Heart right ventricle (tissue), 16 donors: ENCODE results near the gene SPON1. TPM values are rescaled to one million over a fixed set of nuclear protein-coding genes. Genes with fewer than 3 reads are reported as not detected.
"Not testable (repeated sequence)": the region's sequence is repeated elsewhere in the genome, so short reads cannot be mapped to it uniquely, and the experiment has no call there.

Source experiments
- ATAC-seq, 8 donors: fragments of 200-7000 bp; cut with Tn5 transposase; one replicate each; pipeline ENCODE4 v1.9.1; 2020; ENCODE audit warnings: mild to moderate bottlenecking in 8 of 8, moderate library complexity in 8 of 8, moderate number of reproducible peaks in 1 of 8
- DNase-seq, 2 donors: peaks; one replicate each; pipeline ENCODE4 v3.0.0-alpha.2; 2020
- H3K27ac ChIP-seq, 10 donors: fragments of 200-600 bp; sonication (generic) in 2 of 10; one replicate each; pipeline versions ENCODE4 v1.5.0 to v1.8.0; 2020 to 2022; ENCODE audit warnings: mild to moderate bottlenecking in 3 of 10
- H3K27me3 ChIP-seq, 7 donors: fragments of 200-600 bp; one replicate each; pipeline ENCODE4 v1.8.0; 2021 to 2022; ENCODE audit warnings: mild to moderate bottlenecking in 2 of 7
- H3K36me3 ChIP-seq, 9 donors: fragments of 200-600 bp; sonication (generic) in 1 of 9; one replicate each; pipeline versions ENCODE4 v1.5.0 to v1.8.0; 2020 to 2022; ENCODE audit warnings: mild to moderate bottlenecking in 2 of 9
- H3K4me1 ChIP-seq, 9 donors: fragments of 200-600 bp; sonication (generic) in 1 of 9; one replicate each; pipeline versions ENCODE4 v1.5.0 to v1.8.0; 2020 to 2022; ENCODE audit warnings: mild to moderate bottlenecking in 4 of 9
- H3K4me3 ChIP-seq, 10 donors: fragments of 200-600 bp; sonication (generic) in 2 of 10; one replicate each; pipeline versions ENCODE4 v1.5.0 to v1.8.0; 2020 to 2022; ENCODE audit warnings: mild to moderate bottlenecking in 7 of 10, moderate library complexity in 2 of 10
- H3K9me3 ChIP-seq, 11 donors: fragments of 200-600 bp in 10 of 11; sonication (generic) in 2 of 11; one replicate each; pipeline versions ENCODE4 v1.5.0 to v1.8.0; 2013 to 2022; ENCODE audit warnings: mild to moderate bottlenecking in 2 of 11, control low read depth in 1 of 11, moderate library complexity in 1 of 11
- CTCF ChIP-seq, 9 donors: fragments of 200-600 bp; sonication (generic) in 2 of 9; IDR thresholded peaks; one replicate each; pipeline versions ENCODE4 v1.5.0 to v1.8.0; 2021 to 2022; ENCODE audit warnings: antibody characterized with exemption in 9 of 9, mild to moderate bottlenecking in 5 of 9, moderate library complexity in 1 of 9
- WGBS, 2 donors: extraction: QIAGEN DNeasy Blood & Tissue Kit; methylation state at CpG; one replicate each; pipeline ENCODE4 v1.1.7; 2013; ENCODE audit warnings: inconsistent platforms in 1 of 2; 5-methylcytosine and 5-hydroxymethylcytosine counted together
- intact Hi-C, 10 donors: fragments of 100-400 bp; cut with DNase I; formaldehyde crosslinking; loops; one replicate each; pipeline versions ENCODE4 v1.11.1 to v1.14.2; 2022
- polyA plus RNA-seq, 2 donors: library from polyadenylated mRNA; stranded (reverse); fragments of 200-250 nt; gene quantifications; one replicate each; pipeline ENCODE4 v1.2.3, GENCODE V29; 2013
- total RNA-seq, 10 donors: library from RNA; stranded (reverse); fragmentation: NEBNext Ultra II Directional in 3 of 10; extraction: Animal tissue kit (Norgen Biotek cat#: 25700) in 3 of 10; gene quantifications; one replicate each; pipeline versions ENCODE4 v1.2.1 to v1.2.4, GENCODE V29; 2021 to 2023
- donor health status: Arrhythmogenic right ventricular cardiomyopathy.
- donor health status: ischemic (EF 13 %, LVEDD 7.1; RV severe dilation, severe dysfunction).
- donor health status: healthy with polysubstance abuse.
- donor health status: DM: no; HTN: yes; CAD: no.
- donor health status: DM: no; HTN: no; CAD: no.
- donor health status: ischemic (EF 25% LVEDD 6.9; RV normal size, moderate dysfunction).
- donor health status: ischemic (EF 25% LVEDD 5.7; RV mildly dilated, moderate dysfunction).
- donor health status: healthy.
- donor health status: DM: yes; HTN: yes; CAD: no.
- donor health status: Ischemic cardiomyopathy.
- donor health status: ischemic (EF 35%, LVEDD 5.7; RV mildly dilated, moderate dysfunction).
- donor health status: nonischemic (EF 11% LVEDD 7.7; RV severe dilation, severe dysfunction).
- donor health status: DM: yes; HTN: yes; CAD: no.
- donor health status: PGD.
- donor health status: ischemic (EF 29% LVEDD 5.4; RV normal size, mild dysfunction).
- donor health status: nonischemic (EF 23%, LVEDD 6.1; RV moderate dilation, normal function).

The SPON1 gene
- total and polyA plus RNA-seq, 12 donors, result 2.9 to 14.7 (median 5.6) TPM

- intact Hi-C loops, result no loop called here
- TF ChIP-seq CTCF (IDR thresholded peaks at IDR 0.05), result no peak
- Histone ChIP-seq H3K27ac (peak overlapping the region in 2 of 10 donors; percentile 41 to 60), H3K27me3 (peaks cover 0 to 9% (median 3%) of the 10 kb centered on the region in 7 donors), H3K36me3 (no peaks in the 10 kb centered on the region), H3K4me3 (no peak overlapping the region), H3K4me1 (no peaks in the 10 kb centered on the region), H3K9me3 (peaks cover 0 to 13% (median 0%) of the 10 kb centered on the region in 11 donors)
- WGBS, 2 donors, result 72 to 77% methylated on average over 17 of the region's 17 CpGs
- DNase-seq (peak in 1 of 2 donors; percentile 14), ATAC-seq (peak in 6 of 8 donors; percentile 49 to 91 (median 62))
Measured at GRCh38 chr11:14089690-14090462, 127.4 kb downstream of the SPON1 start.

- H3K4me1 ChIP-seq, intact Hi-C loops, H3K27ac ChIP-seq, H3K27me3 ChIP-seq, H3K36me3 ChIP-seq, H3K9me3 ChIP-seq, ATAC-seq, H3K4me3 ChIP-seq, DNase-seq: not testable (repeated sequence)
- 73 to 83% methylated on average over 8 to 9 of the region's 9 CpGs for WGBS, 2 donors
Measured at GRCh38 chr11:14090631-14091030, 128.1 kb downstream of the SPON1 start.

GRCh38 chr11:14093065-14093464, 130.5 kb downstream of the SPON1 start:
- H3K27me3 ChIP-seq, result peaks cover 0 to 13% (median 0%) of the 10 kb centered on the region in 7 donors

GRCh38 chr11:14094481-14095037, 132.0 kb downstream of the SPON1 start:
- Histone ChIP-seq H3K4me1 (no peaks in the 10 kb centered on the region), H3K4me3 (no peak overlapping the region), H3K9me3 (no peaks in the 10 kb centered on the region), H3K27ac (no peak overlapping the region), H3K27me3 (peaks cover 0 to 8% (median 0%) of the 10 kb centered on the region in 7 donors), H3K36me3 (no peaks in the 10 kb centered on the region)
- DNase-seq, result no peak
- intact Hi-C loops, result no loop called here
- 96 to 99% methylated on average over 3 of the region's 3 CpGs for WGBS, 2 donors
- ATAC-seq, result peak in 1 of 8 donors; percentile 44
- TF ChIP-seq CTCF (IDR thresholded peaks at IDR 0.05), result no peak

More at GRCh38 chr11:14093065-14093464, 130.5 kb downstream of the SPON1 start:
- Histone ChIP-seq H3K36me3 (no peaks in the 10 kb centered on the region), H3K27ac (no peak overlapping the region), H3K9me3 (no peaks in the 10 kb centered on the region), H3K4me1 (no peaks in the 10 kb centered on the region), H3K4me3 (no peak overlapping the region)
- TF ChIP-seq CTCF (IDR thresholded peaks at IDR 0.05), result no peak
- intact Hi-C loops, result no loop called here
- no peak for DNase-seq
- ATAC-seq, result no peak
- 0 to 96% methylated on average over 1 of the region's 1 CpG for WGBS, 2 donors

- TF ChIP-seq CTCF (IDR thresholded peaks at IDR 0.05), result no peak
- 70 to 71% methylated on average over 1 of the region's 1 CpG for WGBS, 2 donors
- ATAC-seq, result no peak
Measured at GRCh38 chr11:14095882-14096281, 133.4 kb downstream of the SPON1 start.

More at GRCh38 chr11:14095882-14096281, 133.4 kb downstream of the SPON1 start:
- no peak for DNase-seq
- Histone ChIP-seq H3K4me3 (no peak overlapping the region), H3K36me3 (no peaks in the 10 kb centered on the region), H3K27me3 (peaks cover 0 to 4% (median 0%) of the 10 kb centered on the region in 7 donors), H3K4me1 (no peaks in the 10 kb centered on the region), H3K9me3 (no peaks in the 10 kb centered on the region), H3K27ac (no peak overlapping the region)
- intact Hi-C loops, result no loop called here
